HepG2 (cell line): ENCODE results near the gene TTYH2. TPM values are rescaled to one million over a fixed set of nuclear protein-coding genes. Genes with fewer than 3 reads are reported as not detected.

Experiments used
- BORCS8-MEF2B ChIP-seq: sonication (generic); formaldehyde crosslinking; IDR thresholded peaks from 2 replicates; pipeline ENCODE4 v1.8.0; 2022; ENCODE audit warnings: mild to moderate bottlenecking, missing genetic modification reagents
- DMTF1 ChIP-seq: sonication (generic); formaldehyde crosslinking; IDR thresholded peaks from 2 replicates; pipeline ENCODE4 v1.4.0; 2020; ENCODE audit warnings: mild to moderate bottlenecking, missing genetic modification reagents
- ETS1 ChIP-seq: sonication (generic); formaldehyde crosslinking; IDR thresholded peaks from 2 replicates; pipeline ENCODE4 v1.4.0; 2020; ENCODE audit warnings: missing genetic modification reagents
- FOXJ3 ChIP-seq: sonication (generic); formaldehyde crosslinking; IDR thresholded peaks from 2 replicates; pipeline ENCODE4 v1.4.0; 2020; ENCODE audit warnings: missing genetic modification reagents, mild to moderate bottlenecking, borderline replicate concordance
- HDAC2 ChIP-seq: sonication (generic); formaldehyde crosslinking; IDR thresholded peaks from 2 replicates; pipeline ENCODE4 v1.4.0; 2020; ENCODE audit warnings: missing genetic modification reagents
- MED8 ChIP-seq: sonication (generic); formaldehyde crosslinking; IDR thresholded peaks from 2 replicates; pipeline ENCODE4 v1.8.1; 2023; ENCODE audit warnings: mild to moderate bottlenecking, missing genetic modification reagents; ENCODE audit not compliant: insufficient replicate concordance
- MEF2D ChIP-seq: sonication (generic); formaldehyde crosslinking; IDR thresholded peaks from 2 replicates; pipeline ENCODE4 v1.5.1; 2020; ENCODE audit warnings: mild to moderate bottlenecking, missing genetic modification reagents
- NR3C1 ChIP-seq: sonication (generic); formaldehyde crosslinking; IDR thresholded peaks from 2 replicates; pipeline ENCODE4 v1.4.0; 2020; ENCODE audit warnings: missing genetic modification reagents
- PHB2 ChIP-seq: fragments of 450-650 bp; IDR thresholded peaks from 2 replicates; pipeline ENCODE4 v1.6.1; 2018; ENCODE audit not compliant: partially characterized antibody
- POLR2AphosphoS2 ChIP-seq: IDR thresholded peaks from 2 replicates; pipeline ENCODE4 v1.6.1; 2011; ENCODE audit warnings: low read depth, low read length, improper control_type of control experiment
- RFX3 ChIP-seq: IDR thresholded peaks from 2 replicates; pipeline ENCODE4 v1.6.1; 2016; ENCODE audit warnings: missing biosample characterization, missing genetic modification reagents
- SMARCC2 ChIP-seq: fragments of 450-650 bp; IDR thresholded peaks from 2 replicates; pipeline ENCODE4 v1.6.1; 2017; ENCODE audit warnings: antibody characterized with exemption, mild to moderate bottlenecking
- TOE1 ChIP-seq: sonication (generic); formaldehyde crosslinking; IDR thresholded peaks from 2 replicates; pipeline ENCODE4 v1.4.0; 2020; ENCODE audit warnings: mild to moderate bottlenecking, missing genetic modification reagents
- ZC3H13 ChIP-seq: sonication (generic); formaldehyde crosslinking; IDR thresholded peaks from 2 replicates; pipeline ENCODE4 v1.8.1; 2023; ENCODE audit warnings: mild to moderate bottlenecking, missing genetic modification reagents, moderate library complexity
- ZC3H4 ChIP-seq: sonication (generic); formaldehyde crosslinking; IDR thresholded peaks from 2 replicates; pipeline ENCODE4 v1.4.0; 2020; ENCODE audit warnings: missing genetic modification reagents, borderline replicate concordance
- ZNF383 ChIP-seq: sonication (generic); formaldehyde crosslinking; IDR thresholded peaks from 2 replicates; pipeline ENCODE4 v1.4.0; 2020; ENCODE audit warnings: missing genetic modification reagents, mild to moderate bottlenecking, borderline replicate concordance
- ZNF598 ChIP-seq: sonication (generic); formaldehyde crosslinking; IDR thresholded peaks from 2 replicates; pipeline ENCODE4 v1.5.1; 2020; ENCODE audit warnings: mild to moderate bottlenecking, missing genetic modification reagents, borderline replicate concordance
- ZNF616 ChIP-seq: sonication (generic); formaldehyde crosslinking; IDR thresholded peaks from 2 replicates; pipeline ENCODE4 v1.5.0; 2020; ENCODE audit warnings: low read depth, mild to moderate bottlenecking, missing genetic modification reagents
- ZNF670 ChIP-seq: sonication (generic); formaldehyde crosslinking; IDR thresholded peaks from 2 replicates; pipeline ENCODE4 v1.8.0; 2022; ENCODE audit warnings: mild to moderate bottlenecking, missing genetic modification reagents, borderline replicate concordance
- ZNF672 ChIP-seq: sonication (generic); formaldehyde crosslinking; IDR thresholded peaks from 2 replicates; pipeline ENCODE4 v1.8.1; 2022; ENCODE audit warnings: missing genetic modification reagents
- ZNF709 ChIP-seq: sonication (generic); formaldehyde crosslinking; IDR thresholded peaks from 2 replicates; pipeline ENCODE4 v1.5.0; 2020; ENCODE audit warnings: mild to moderate bottlenecking, missing genetic modification reagents
- ZNF816 ChIP-seq: sonication (generic); formaldehyde crosslinking; IDR thresholded peaks from 2 replicates; pipeline ENCODE4 v1.8.0; 2022; ENCODE audit warnings: missing genetic modification reagents, mild to moderate bottlenecking, borderline replicate concordance
- polyA plus RNA-seq, 8 experiments: library from polyadenylated mRNA; depleted of rRNA in 3 of 8; stranded (reverse) in 7 of 8; unstranded in 1 of 8; fragments of >200 nt; fragmentation: Illumina TruSeq in 4 of 8; extraction: Trizol in 4 of 8; gene quantifications; 2 replicates each; pipeline versions ENCODE4 v1.2.1 to v1.2.3, GENCODE V29; 2011 to 2016; ENCODE audit warnings: low read depth in 4 of 8, missing spikeins in 1 of 8, mixed read lengths in 1 of 8; ENCODE audit not compliant: insufficient read depth in 1 of 8
- total RNA-seq, 5 experiments: library from RNA; depleted of rRNA; stranded (reverse); fragments of >200 nt; fragmentation: Illumina TruSeq; extraction: Trizol; gene quantifications; 2 replicates each; pipeline ENCODE4 v1.2.3, GENCODE V29; 2016; ENCODE audit warnings: low read depth in 1 of 5

Gene TTYH2
- total and polyA plus RNA-seq, 2 of the 13 experiments (the other 11 are each of a cell fraction or from before 2014, with no cell fraction given): 0.77 to 0.96 TPM

- 0 out of 2 replicates have a peak, but pooled peaks have one; percentile 29 for TF ChIP-seq POLR2AphosphoS2
- TF ChIP-seq ZNF816: no peak
- TF ChIP-seq DMTF1 (CRISPR knock-in tag): no peak
- TF ChIP-seq ZNF598 (CRISPR knock-in tag): no peak
- no peak for TF ChIP-seq SMARCC2
- no peak for TF ChIP-seq ZNF670 (CRISPR knock-in tag)
- TF ChIP-seq BORCS8-MEF2B: no peak
- no peak for TF ChIP-seq NR3C1 (CRISPR knock-in tag)
- no peak for TF ChIP-seq ZNF672
- no peak for TF ChIP-seq HDAC2
- TF ChIP-seq RFX3: no peak
- no peak for TF ChIP-seq MEF2D (CRISPR knock-in tag)
- TF ChIP-seq ZNF616: no peak
- no peak for TF ChIP-seq ZNF383 (CRISPR knock-in tag)
- TF ChIP-seq FOXJ3 (CRISPR knock-in tag): no peak
- TF ChIP-seq ZC3H4 (CRISPR knock-in tag): 0 out of 2 replicates have a peak, but pooled peaks have one; percentile 3
- no peak for TF ChIP-seq MED8 (CRISPR knock-in tag)
- TF ChIP-seq TOE1: no peak
- no peak for TF ChIP-seq PHB2
- 0 out of 2 replicates have a peak, but pooled peaks have one; percentile 38 for TF ChIP-seq ZC3H13 (CRISPR knock-in tag)
- TF ChIP-seq ZNF709 (CRISPR knock-in tag): no peak
- no peak for TF ChIP-seq ETS1
These were observed 8.1 kb upstream of the TTYH2 start (continued) for GRCh38 chr17:74205274-74205673.
